GM12891 (cell line): ENCODE data around the gene C14orf119.

Experiments used
- POLR2A ChIP-seq: IDR thresholded peaks from 2 replicates; pipeline ENCODE4 v1.6.1; 2011; ENCODE audit warnings: low read depth, low read length, control low read depth
- TAF1 ChIP-seq: IDR thresholded peaks from 2 replicates; pipeline ENCODE4 v1.6.1; 2011; ENCODE audit warnings: low read depth, low read length, control low read depth

DNA sequence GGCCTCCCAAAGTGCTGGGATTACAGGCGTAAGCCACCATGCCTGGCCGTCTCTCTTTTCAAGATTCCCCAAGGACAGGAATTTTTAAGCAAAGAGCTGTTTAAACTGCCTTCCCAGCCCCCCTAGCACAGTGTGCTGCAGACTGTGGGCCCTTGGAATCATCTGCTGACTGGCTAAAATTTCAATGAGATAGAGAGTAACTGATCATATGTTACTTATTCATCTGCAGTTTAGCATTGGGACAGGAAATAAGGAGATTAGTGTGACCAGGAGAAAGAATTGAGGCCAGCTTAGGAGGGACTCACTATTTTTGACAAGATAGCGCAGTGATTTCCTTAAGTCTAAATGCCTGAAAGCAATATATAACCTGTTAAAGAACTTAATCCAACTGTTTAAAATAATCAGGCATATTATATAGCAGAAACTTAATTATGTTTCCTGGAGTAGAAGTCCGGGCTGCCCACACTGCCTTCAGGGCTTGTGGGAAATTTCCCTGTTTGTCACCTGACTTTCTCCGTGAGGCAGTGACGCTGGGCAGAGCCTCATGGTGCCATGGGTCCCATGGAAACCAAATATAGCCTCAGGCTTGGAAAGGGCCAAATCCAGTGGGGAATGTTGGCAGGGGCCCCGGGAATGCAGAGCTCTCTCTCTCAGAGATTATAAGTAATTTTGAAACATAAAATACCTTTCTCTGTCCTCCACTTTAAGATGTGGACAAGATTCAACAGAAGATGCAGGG is 46.6 kb downstream of the C14orf119 start:
- TF ChIP-seq POLR2A: no peak
- TF ChIP-seq TAF1: no peak
